HG03342 (cell line): Measurements from ENCODE around the gene PAX5.

Experiments
- ATAC-seq: cut with Tn5 transposase; IDR thresholded peaks from one replicate; pipeline ENCODE4 v1.9.1; 2021; ENCODE audit warnings: mild to moderate bottlenecking, moderate library complexity; ENCODE audit not compliant: unreplicated experiment

PAX5 gene

GRCh38 chr9:37025823-37026112 is 8.3 kb downstream of the PAX5 start:
- ATAC-seq: no peak

- ATAC-seq: no peak
Observed at GRCh38 chr9:37025071-37025822, 8.8 kb downstream of the PAX5 start.

GRCh38 chr9:37017546-37017945 is 16.5 kb downstream of the PAX5 start:
- no peak for ATAC-seq

GRCh38 chr9:37011530-37011929 is 22.5 kb downstream of the PAX5 start:
- ATAC-seq: no peak

- ATAC-seq: no peak
Observed at GRCh38 chr9:37010976-37011375, 23.1 kb downstream of the PAX5 start.

- ATAC-seq: no peak
Observed at GRCh38 chr9:37010180-37010579, 23.9 kb downstream of the PAX5 start.

- ATAC-seq: no peak
Observed at GRCh38 chr9:37007295-37007694, 26.8 kb downstream of the PAX5 start.

GRCh38 chr9:37005517-37006140 is 28.4 kb downstream of the PAX5 start:
- ATAC-seq: peak; percentile 37

- ATAC-seq: peak; percentile 37
Observed at GRCh38 chr9:37004424-37004935, 29.6 kb downstream of the PAX5 start.

- ATAC-seq: no peak
Observed at GRCh38 chr9:37002413-37003217, 31.5 kb downstream of the PAX5 start.

GRCh38 chr9:37002036-37002412 is 32.0 kb downstream of the PAX5 start:
- no peak for ATAC-seq

GRCh38 chr9:37001459-37001858 is 32.6 kb downstream of the PAX5 start:
- ATAC-seq: no peak

- peak; percentile 29 for ATAC-seq
Observed at GRCh38 chr9:36999728-37000333, 34.2 kb downstream of the PAX5 start.

GRCh38 chr9:36997414-36997813 is 36.7 kb downstream of the PAX5 start:
- no peak for ATAC-seq

- ATAC-seq: no peak
Observed at GRCh38 chr9:36996706-36997086, 37.4 kb downstream of the PAX5 start.

- ATAC-seq: peak; percentile 27
Observed at GRCh38 chr9:36995927-36996705, 38.0 kb downstream of the PAX5 start.

- ATAC-seq: peak; percentile 61
Observed at GRCh38 chr9:36993933-36994764, 39.9 kb downstream of the PAX5 start.

- no peak for ATAC-seq
Observed at GRCh38 chr9:36992501-36993316, 41.4 kb downstream of the PAX5 start.
